Prostate gland (tissue), 2 donors: ENCODE data around the gene TAF8. TPM values are rescaled to one million over a fixed set of nuclear protein-coding genes. Genes with fewer than 3 reads are reported as not detected.

Experiments
- DNase-seq: peaks from one replicate; pipeline ENCODE4 v3.0.0-alpha.2; 2019; ENCODE audit warnings: low spot score
- H3K27ac ChIP-seq, 2 donors: fragments of 200-600 bp; sonication (generic); 2 replicates each; pipeline ENCODE4 v1.5.1; 2017 to 2019
- H3K27me3 ChIP-seq: fragments of 200-600 bp; sonication (generic); replicated peaks from 2 replicates; pipeline ENCODE4 v1.5.1; 2019; ENCODE audit not compliant: insufficient read depth
- H3K36me3 ChIP-seq, 2 donors: fragments of 200-600 bp; sonication (generic); 1 replicate in 1 of 2; 2 replicates in 1 of 2; pipeline versions ENCODE4 v1.5.1 to v1.8.1; 2017 to 2019
- H3K4me1 ChIP-seq: fragments of 200-600 bp; sonication (generic); replicated peaks from 2 replicates; pipeline ENCODE4 v1.5.1; 2019
- H3K4me3 ChIP-seq, 2 donors: fragments of 200-600 bp; sonication (generic); 2 replicates each; pipeline ENCODE4 v1.5.1; 2017 to 2019
- H3K9me3 ChIP-seq: fragments of 200-600 bp; sonication (generic); 2 replicates; pipeline ENCODE4 v1.5.1; 2017
- POLR2A ChIP-seq: fragments of 450-650 bp; IDR thresholded peaks from one replicate; pipeline ENCODE4 v1.6.1; 2016; ENCODE audit warnings: antibody characterized with exemption, mild to moderate bottlenecking
- POLR2AphosphoS5 ChIP-seq: sonication (generic); formaldehyde crosslinking; IDR thresholded peaks from one replicate; pipeline ENCODE4 v1.6.1; 2017; ENCODE audit warnings: antibody characterized with exemption
- WGBS: methylation state at CpG from one replicate; pipeline ENCODE4 v1.1.5; 2018; 5-methylcytosine and 5-hydroxymethylcytosine counted together
- intact Hi-C: fragments of 100-400 bp; cut with DNase I; formaldehyde crosslinking; loops from one replicate; pipeline ENCODE4 v1.14.2; 2022
- total RNA-seq, 2 donors: library from RNA; depleted of rRNA; stranded (reverse); fragments of >200 nt; gene quantifications; one replicate each; pipeline ENCODE4 v1.1.0, GENCODE V29; 2016
- TF ChIP-seq, protein P1 (sequence below), 4 experiments: fragments of 200-600 bp in 2 of 4; fragments of 450-650 bp in 2 of 4; sonication (generic) in 2 of 4; IDR thresholded peaks; 1 replicate in 3 of 4; 2 replicates in 1 of 4; pipeline ENCODE4 v1.5.1; 2016 to 2019; ENCODE audit warnings: antibody characterized with exemption in 4 of 4, mild to moderate bottlenecking in 2 of 4, moderate library complexity in 2 of 4

Gene TAF8
- total RNA-seq, 2 donors from 2014 or later: 35.4 to 42.5 TPM

GRCh38 chr6:42043787-42044475 is 6.4 kb upstream of the TAF8 start:
- WGBS: 28% methylated on average over 20 of the region's 21 CpGs
- H3K4me1 ChIP-seq: peaks cover 39% of the 10 kb centered on the region

GRCh38 chr6:42045538-42046460 is 4.5 kb upstream of the TAF8 start:
- Histone ChIP-seq H3K9me3 (no peaks in the 10 kb centered on the region), H3K4me1 (peaks cover 39% of the 10 kb centered on the region), H3K4me3 (peak overlapping the region; percentile 7 to 72), H3K36me3 (no peaks in the 10 kb centered on the region), H3K27me3 (no peaks in the 10 kb centered on the region), H3K27ac (peak overlapping the region; percentile 90 to 92)
- intact Hi-C loops: loop anchor here (2.0 kb wide), 2 partner anchors 125 to 199 kb away; partner anchors contain the start of genes BYSL and MED20
- peak; percentile 97 for DNase-seq
- WGBS: 1% methylated on average over 14 of the region's 14 CpGs
- peak; percentile 42 for TF ChIP-seq POLR2A
- peak; percentile 94 for TF ChIP-seq POLR2AphosphoS5
- TF ChIP-seq, protein P1, sequence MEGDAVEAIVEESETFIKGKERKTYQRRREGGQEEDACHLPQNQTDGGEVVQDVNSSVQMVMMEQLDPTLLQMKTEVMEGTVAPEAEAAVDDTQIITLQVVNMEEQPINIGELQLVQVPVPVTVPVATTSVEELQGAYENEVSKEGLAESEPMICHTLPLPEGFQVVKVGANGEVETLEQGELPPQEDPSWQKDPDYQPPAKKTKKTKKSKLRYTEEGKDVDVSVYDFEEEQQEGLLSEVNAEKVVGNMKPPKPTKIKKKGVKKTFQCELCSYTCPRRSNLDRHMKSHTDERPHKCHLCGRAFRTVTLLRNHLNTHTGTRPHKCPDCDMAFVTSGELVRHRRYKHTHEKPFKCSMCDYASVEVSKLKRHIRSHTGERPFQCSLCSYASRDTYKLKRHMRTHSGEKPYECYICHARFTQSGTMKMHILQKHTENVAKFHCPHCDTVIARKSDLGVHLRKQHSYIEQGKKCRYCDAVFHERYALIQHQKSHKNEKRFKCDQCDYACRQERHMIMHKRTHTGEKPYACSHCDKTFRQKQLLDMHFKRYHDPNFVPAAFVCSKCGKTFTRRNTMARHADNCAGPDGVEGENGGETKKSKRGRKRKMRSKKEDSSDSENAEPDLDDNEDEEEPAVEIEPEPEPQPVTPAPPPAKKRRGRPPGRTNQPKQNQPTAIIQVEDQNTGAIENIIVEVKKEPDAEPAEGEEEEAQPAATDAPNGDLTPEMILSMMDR (IDR thresholded peaks at IDR 0.05): peak in 2 of 4 experiments; percentile 6 to 27

More at GRCh38 chr6:42043787-42044475, 6.4 kb upstream of the TAF8 start:
- Histone ChIP-seq H3K36me3 (no peaks in the 10 kb centered on the region), H3K27ac (peak overlapping the region; percentile 90 to 92), H3K9me3 (no peaks in the 10 kb centered on the region), H3K27me3 (no peaks in the 10 kb centered on the region), H3K4me3 (no peak overlapping the region)
- TF ChIP-seq, protein P1 (IDR thresholded peaks at IDR 0.05): peak; percentile 97 to 98 (median 97)
- TF ChIP-seq POLR2AphosphoS5 (peak; percentile 79), POLR2A (no peak)
- intact Hi-C loops: loop anchor here (1.0 to 5.0 kb wide), 4 partner anchors 102 to 264 kb away; partner anchors contain the start of genes BYSL, CCND3, MED20 and PRICKLE4
- peak; percentile 81 for DNase-seq

GRCh38 chr6:42046464-42047212 is 3.7 kb upstream of the TAF8 start:
- peak; percentile 14 for DNase-seq
- TF ChIP-seq POLR2A: peak; percentile 27
- TF ChIP-seq, protein P1 (IDR thresholded peaks at IDR 0.05): no peak
- no peak for TF ChIP-seq POLR2AphosphoS5
- intact Hi-C loops: no loop called here
- peak overlapping the region; percentile 72 to 77 for H3K4me3 ChIP-seq
- no peaks in the 10 kb centered on the region for H3K27me3 ChIP-seq
- H3K36me3 ChIP-seq: no peaks in the 10 kb centered on the region
- peak overlapping the region; percentile 90 to 92 for H3K27ac ChIP-seq
- H3K4me1 ChIP-seq: peaks cover 40% of the 10 kb centered on the region
- H3K9me3 ChIP-seq: no peaks in the 10 kb centered on the region
- 56% methylated on average over 12 of the region's 12 CpGs for WGBS

DNA sequence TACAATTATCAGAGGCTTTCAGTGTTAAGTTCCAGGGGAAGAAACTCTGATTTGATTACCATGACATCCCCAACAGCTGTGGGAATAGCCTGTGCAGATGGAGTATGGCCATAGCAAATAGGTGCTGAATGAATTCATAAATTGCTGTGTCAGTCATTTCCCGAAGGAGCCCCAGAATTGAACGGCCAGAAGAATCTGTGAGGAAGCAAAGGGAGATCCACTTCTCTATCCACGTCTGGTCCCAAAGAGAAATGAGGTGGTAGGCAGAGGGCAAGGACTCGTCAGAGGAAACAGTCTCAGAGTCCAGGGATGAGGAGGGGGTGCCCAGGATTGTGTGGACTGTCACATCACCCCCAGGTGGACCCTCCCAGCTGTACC is 3.1 kb upstream of the TAF8 start:
- peaks cover 36% of the 10 kb centered on the region for H3K4me1 ChIP-seq
- intact Hi-C loops: no loop called here

More for the DNA sequence above, 3.1 kb upstream of the TAF8 start:
- 65% methylated on average over 4 of the region's 4 CpGs for WGBS
- Histone ChIP-seq H3K27me3 (no peaks in the 10 kb centered on the region), H3K4me3 (peak overlapping the region; percentile 72 to 77), H3K9me3 (no peaks in the 10 kb centered on the region), H3K36me3 (no peaks in the 10 kb centered on the region), H3K27ac (peak overlapping the region; percentile 90 to 92)
- DNase-seq: no peak
- TF ChIP-seq POLR2AphosphoS5 (no peak), POLR2A (no peak)
- TF ChIP-seq, protein P1 (IDR thresholded peaks at IDR 0.05): no peak
